Measurements from ENCODE around the gene LHPP. TPM values are rescaled to one million over a fixed set of nuclear protein-coding genes. Genes with fewer than 3 reads are reported as not detected.

Gene LHPP
- total and polyA plus RNA-seq, 3 donors from 2014 or later, result 34.2 to 46.0 (median 45.0) TPM

DNA sequence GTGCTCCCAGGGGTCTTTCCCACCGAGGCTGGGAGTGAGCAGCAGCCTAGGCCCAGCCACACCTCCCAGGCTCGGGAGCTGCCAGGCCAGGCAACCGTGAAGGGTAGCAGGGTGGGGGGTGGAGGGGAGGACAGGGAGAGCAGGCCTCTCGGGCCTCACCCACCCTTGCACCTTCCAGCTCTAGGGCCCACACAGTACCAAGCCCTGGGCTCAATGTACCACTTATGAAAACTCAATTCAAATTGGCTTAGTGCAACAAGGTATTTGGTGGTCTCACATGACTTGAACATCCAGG lies 155.2 kb downstream of the LHPP start:
- Histone ChIP-seq H3K27me3 (no peaks in the 10 kb centered on the region), H3K36me3 (ENCODE audit: low read depth, missing control alignments) (no peaks in the 10 kb centered on the region), H3K4me3 (no peak overlapping the region), H3K9me3 (no peaks in the 10 kb centered on the region), H3K4me1 (peaks cover 37% of the 10 kb centered on the region), H3K27ac (no peak overlapping the region)
- intact Hi-C loops (cut with DNase I; ENCODE audit: low total_unique reads), result no loop called here
- 66 to 82% methylated on average over 4 of the region's 4 CpGs for WGBS, 2 donors
- no peak for DNase-seq
- TF ChIP-seq, protein P1, sequence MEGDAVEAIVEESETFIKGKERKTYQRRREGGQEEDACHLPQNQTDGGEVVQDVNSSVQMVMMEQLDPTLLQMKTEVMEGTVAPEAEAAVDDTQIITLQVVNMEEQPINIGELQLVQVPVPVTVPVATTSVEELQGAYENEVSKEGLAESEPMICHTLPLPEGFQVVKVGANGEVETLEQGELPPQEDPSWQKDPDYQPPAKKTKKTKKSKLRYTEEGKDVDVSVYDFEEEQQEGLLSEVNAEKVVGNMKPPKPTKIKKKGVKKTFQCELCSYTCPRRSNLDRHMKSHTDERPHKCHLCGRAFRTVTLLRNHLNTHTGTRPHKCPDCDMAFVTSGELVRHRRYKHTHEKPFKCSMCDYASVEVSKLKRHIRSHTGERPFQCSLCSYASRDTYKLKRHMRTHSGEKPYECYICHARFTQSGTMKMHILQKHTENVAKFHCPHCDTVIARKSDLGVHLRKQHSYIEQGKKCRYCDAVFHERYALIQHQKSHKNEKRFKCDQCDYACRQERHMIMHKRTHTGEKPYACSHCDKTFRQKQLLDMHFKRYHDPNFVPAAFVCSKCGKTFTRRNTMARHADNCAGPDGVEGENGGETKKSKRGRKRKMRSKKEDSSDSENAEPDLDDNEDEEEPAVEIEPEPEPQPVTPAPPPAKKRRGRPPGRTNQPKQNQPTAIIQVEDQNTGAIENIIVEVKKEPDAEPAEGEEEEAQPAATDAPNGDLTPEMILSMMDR (IDR thresholded peaks at IDR 0.05), result no peak
- TF ChIP-seq POLR2A (IDR thresholded peaks at IDR 0.05), result no peak

DNA sequence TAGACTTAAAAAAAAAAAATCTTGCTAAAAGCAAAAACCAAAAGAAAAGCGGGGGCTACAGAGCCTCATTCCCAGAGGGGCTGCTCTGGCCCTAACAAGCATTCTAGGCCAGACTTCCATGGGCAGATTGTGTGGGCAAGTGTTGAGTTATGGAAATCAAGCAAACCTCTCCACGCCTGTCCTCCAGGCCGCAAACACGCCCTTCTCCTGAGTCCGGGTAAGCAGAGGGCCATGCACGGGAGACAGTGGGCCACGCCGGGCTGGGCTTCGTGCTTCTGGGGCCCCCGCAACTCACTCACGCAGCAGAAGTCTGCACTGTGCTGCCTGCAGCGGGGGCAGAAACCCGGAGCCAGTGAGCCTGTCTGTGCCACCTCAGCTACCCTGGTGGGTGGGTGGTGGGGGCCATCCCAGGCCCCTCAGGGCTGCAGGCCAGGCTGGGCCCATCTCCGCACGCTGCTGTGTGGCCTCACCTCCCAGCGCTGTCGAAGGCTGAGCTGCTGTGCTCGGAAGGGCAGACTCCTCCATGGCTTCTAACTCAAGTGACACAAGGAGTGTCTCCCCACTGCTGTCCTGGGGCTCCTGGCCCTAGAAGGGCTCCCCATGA lies 156.9 kb downstream of the LHPP start:
- H3K27me3 ChIP-seq, result no peaks in the 10 kb centered on the region
- intact Hi-C loops (cut with DNase I; ENCODE audit: low total_unique reads), result no loop called here
- H3K4me1 ChIP-seq, result peaks cover 37% of the 10 kb centered on the region
- 83 to 92% methylated on average over 3 to 18 of the region's 18 CpGs for WGBS, 2 donors
- DNase-seq, result no peak
- H3K36me3 ChIP-seq (ENCODE audit: low read depth, missing control alignments), result no peaks in the 10 kb centered on the region
- TF ChIP-seq, protein P1 (IDR thresholded peaks at IDR 0.05), result no peak
- TF ChIP-seq POLR2A (IDR thresholded peaks at IDR 0.05), result no peak
- H3K4me3 ChIP-seq, result no peak overlapping the region
- no peak overlapping the region for H3K27ac ChIP-seq
- H3K9me3 ChIP-seq, result no peaks in the 10 kb centered on the region

DNA sequence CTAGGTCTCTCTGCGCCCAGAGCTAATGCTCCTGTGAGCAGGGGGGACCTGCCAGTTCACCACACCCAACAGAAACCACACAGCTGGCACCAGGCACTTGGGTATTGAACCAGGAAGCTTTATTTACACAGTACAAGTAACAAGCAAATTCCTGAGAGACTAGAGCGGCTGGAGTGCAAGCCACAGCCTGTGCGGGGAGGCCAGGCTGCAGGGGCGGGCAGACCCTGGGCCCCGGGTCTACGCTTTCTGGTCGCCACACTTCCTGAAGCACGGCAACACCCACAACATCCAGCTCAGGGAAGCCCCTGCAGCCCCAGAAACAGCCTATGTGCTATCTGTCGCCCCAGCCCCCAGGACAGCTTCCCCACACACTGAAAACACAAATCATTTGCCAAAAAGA lies 157.6 kb downstream of the LHPP start:
- TF ChIP-seq, protein P1 (IDR thresholded peaks at IDR 0.05), result no peak
- TF ChIP-seq POLR2A (IDR thresholded peaks at IDR 0.05), result no peak
- Histone ChIP-seq H3K4me3 (no peak overlapping the region), H3K27me3 (no peaks in the 10 kb centered on the region), H3K27ac (no peak overlapping the region), H3K9me3 (no peaks in the 10 kb centered on the region), H3K4me1 (peaks cover 32% of the 10 kb centered on the region), H3K36me3 (ENCODE audit: low read depth, missing control alignments) (no peaks in the 10 kb centered on the region)
- DNase-seq, result no peak
- intact Hi-C loops (cut with DNase I; ENCODE audit: low total_unique reads), result no loop called here
- 60 to 65% methylated on average over 3 to 9 of the region's 9 CpGs for WGBS, 2 donors

DNA sequence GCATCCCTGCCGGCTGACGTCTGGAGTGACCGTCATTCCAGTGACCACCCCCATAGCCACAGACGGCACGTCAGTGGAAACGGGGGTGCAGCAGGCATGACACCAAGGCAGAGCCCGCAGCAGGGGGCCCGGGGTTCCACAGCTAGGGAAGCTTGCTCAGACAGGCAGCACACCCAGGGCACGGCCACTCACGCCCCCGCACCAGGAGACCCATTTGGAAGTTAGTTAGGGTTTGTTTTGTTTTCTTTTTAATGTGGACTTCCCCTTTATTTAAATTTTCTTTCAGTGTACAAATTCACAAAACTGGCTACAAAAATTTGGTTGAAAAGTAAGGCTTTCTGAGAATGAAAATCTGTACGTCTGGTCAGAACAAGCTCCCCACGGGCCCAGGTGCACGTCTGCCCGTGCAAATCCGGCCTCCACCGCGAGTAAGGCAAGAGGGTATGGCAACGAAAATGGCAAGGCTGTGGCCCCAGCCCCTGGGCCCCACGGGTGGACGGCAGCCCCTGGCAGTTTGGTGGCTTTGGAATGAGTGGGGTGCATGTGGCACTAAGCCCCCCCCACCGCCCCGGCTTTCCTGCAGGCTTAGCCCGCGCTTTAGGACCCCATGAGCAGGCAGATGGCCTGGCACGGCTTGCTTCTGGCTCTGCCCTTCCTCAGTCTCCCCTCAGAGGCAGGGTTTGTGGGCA lies 158.3 kb downstream of the LHPP start:
- TF ChIP-seq, protein P1 (IDR thresholded peaks at IDR 0.05), result no peak
- no peak for TF ChIP-seq POLR2A (IDR thresholded peaks at IDR 0.05)
- H3K4me1 ChIP-seq, result peaks cover 31% of the 10 kb centered on the region
- no peak for DNase-seq
- H3K36me3 ChIP-seq (ENCODE audit: low read depth, missing control alignments), result no peaks in the 10 kb centered on the region
- 62 to 77% methylated on average over 22 to 26 of the region's 26 CpGs for WGBS, 2 donors
- H3K9me3 ChIP-seq, result no peaks in the 10 kb centered on the region
- H3K27me3 ChIP-seq, result no peaks in the 10 kb centered on the region
- H3K27ac ChIP-seq, result no peak overlapping the region
- no peak overlapping the region for H3K4me3 ChIP-seq
- intact Hi-C loops (cut with DNase I; ENCODE audit: low total_unique reads), result loop anchor here (10.0 kb wide), 1 partner anchor 65 kb away; no protein-coding TSS in a partner anchor

DNA sequence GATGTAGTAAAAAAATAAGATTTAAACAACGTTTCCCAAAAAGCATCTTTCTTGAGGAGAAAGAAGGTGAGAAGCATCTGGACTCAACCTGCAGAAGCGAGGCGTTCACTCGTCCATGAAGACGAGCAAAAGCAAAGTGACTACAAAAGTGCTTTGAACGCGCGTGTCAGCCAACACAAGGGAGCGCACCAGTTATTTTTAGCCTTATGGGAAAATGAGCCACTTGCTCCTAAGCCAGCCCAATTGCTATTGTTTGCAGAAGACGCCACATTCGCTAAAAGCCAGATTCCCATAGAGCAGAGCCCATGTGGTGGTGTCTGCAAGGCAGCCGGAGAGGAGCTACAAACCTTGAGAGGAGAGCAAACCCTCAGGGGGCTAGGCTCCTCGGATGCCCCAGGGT lies 160.0 kb downstream of the LHPP start:
- Histone ChIP-seq H3K4me1 (peaks cover 44% of the 10 kb centered on the region), H3K36me3 (ENCODE audit: low read depth, missing control alignments) (no peaks in the 10 kb centered on the region), H3K27ac (peak overlapping the region in 1 of 2 donors; percentile 36), H3K9me3 (no peaks in the 10 kb centered on the region), H3K27me3 (no peaks in the 10 kb centered on the region), H3K4me3 (no peak overlapping the region)
- WGBS, 2 donors, result 59 to 66% methylated on average over 13 of the region's 13 CpGs
- no peak for DNase-seq
- intact Hi-C loops (cut with DNase I; ENCODE audit: low total_unique reads), result loop anchor here (10.0 kb wide), 1 partner anchor 67 kb away; no protein-coding TSS in a partner anchor
- TF ChIP-seq, protein P1 (IDR thresholded peaks at IDR 0.05), result no peak
- TF ChIP-seq POLR2A (IDR thresholded peaks at IDR 0.05), result no peak
